ENCODE measurements around the gene CRLF1.

DNA sequence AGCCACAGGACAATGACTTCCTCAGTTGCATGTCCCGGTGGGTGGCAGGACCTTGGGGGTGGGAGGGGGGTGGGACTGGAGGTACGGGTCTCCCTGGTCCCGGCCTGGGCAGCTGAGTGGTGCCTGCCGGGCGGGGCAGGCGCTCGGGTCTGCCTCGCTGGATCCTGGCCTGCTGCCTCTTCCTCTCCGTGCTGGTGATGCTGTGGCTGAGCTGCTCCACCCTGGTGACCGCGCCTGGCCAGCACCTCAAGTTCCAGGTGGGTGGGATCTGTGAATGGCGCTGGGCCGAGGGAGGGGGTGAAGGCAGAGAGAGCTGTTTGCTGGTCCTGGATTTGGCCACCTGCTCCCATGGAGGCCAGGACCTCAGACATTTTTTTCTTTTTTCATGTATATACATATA, 11.6 kb upstream of the CRLF1 start:
- TF ChIP-seq, protein P1, sequence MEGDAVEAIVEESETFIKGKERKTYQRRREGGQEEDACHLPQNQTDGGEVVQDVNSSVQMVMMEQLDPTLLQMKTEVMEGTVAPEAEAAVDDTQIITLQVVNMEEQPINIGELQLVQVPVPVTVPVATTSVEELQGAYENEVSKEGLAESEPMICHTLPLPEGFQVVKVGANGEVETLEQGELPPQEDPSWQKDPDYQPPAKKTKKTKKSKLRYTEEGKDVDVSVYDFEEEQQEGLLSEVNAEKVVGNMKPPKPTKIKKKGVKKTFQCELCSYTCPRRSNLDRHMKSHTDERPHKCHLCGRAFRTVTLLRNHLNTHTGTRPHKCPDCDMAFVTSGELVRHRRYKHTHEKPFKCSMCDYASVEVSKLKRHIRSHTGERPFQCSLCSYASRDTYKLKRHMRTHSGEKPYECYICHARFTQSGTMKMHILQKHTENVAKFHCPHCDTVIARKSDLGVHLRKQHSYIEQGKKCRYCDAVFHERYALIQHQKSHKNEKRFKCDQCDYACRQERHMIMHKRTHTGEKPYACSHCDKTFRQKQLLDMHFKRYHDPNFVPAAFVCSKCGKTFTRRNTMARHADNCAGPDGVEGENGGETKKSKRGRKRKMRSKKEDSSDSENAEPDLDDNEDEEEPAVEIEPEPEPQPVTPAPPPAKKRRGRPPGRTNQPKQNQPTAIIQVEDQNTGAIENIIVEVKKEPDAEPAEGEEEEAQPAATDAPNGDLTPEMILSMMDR (IDR thresholded peaks at IDR 0.05 in 4 of 5, conservative IDR thresholded peaks at IDR 0.05 in 1 of 5): no peak
- TF ChIP-seq POLR2A (IDR thresholded peaks at IDR 0.05): no peak

Measured in gastrocnemius medialis (tissue), 4 donors.